Measurements from ENCODE around the gene SLFNL1.

Gene SLFNL1

GRCh38 chr1:40998668-40999067 lies 22.9 kb downstream of the SLFNL1 start:
- DNase-seq (ENCODE audit: low read depth, low spot score) = no peak
- Histone ChIP-seq H3K4me1 (ENCODE audit: insufficient read depth, insufficient read length) (no peaks in the 10 kb centered on the region), H3K36me3 (ENCODE audit: insufficient read depth, insufficient read length, low read length) (peaks cover 96% of the 10 kb centered on the region), H3K9me3 (ENCODE audit: insufficient read depth, low read length) (no peaks in the 10 kb centered on the region), H3K9ac (ENCODE audit: insufficient read length, low read depth) (no peak overlapping the region), H3K4me3 (ENCODE audit: insufficient read length, low read depth) (no peak overlapping the region), H3K27me3 (ENCODE audit: insufficient read depth, insufficient read length) (no peaks in the 10 kb centered on the region)
- TF ChIP-seq YY1 (IDR thresholded peaks at IDR 0.05; ENCODE audit: insufficient read depth, insufficient read length) (no peak), SUZ12 (IDR thresholded peaks at IDR 0.05; ENCODE audit: extremely low read depth, insufficient read depth, insufficient read length) (no peak), ZNF274 (IDR thresholded peaks at IDR 0.05; ENCODE audit: low read depth, low read length) (no peak)

GRCh38 chr1:40997096-40997495 lies 24.4 kb downstream of the SLFNL1 start:
- no peak for DNase-seq (ENCODE audit: low read depth, low spot score)

GRCh38 chr1:40989066-40989465 lies 32.5 kb downstream of the SLFNL1 start:
- peaks cover 97% of the 10 kb centered on the region for H3K36me3 ChIP-seq (ENCODE audit: insufficient read depth, insufficient read length, low read length)
- no peak overlapping the region for H3K4me3 ChIP-seq (ENCODE audit: insufficient read length, low read depth)
- TF ChIP-seq SUZ12 (IDR thresholded peaks at IDR 0.05; ENCODE audit: extremely low read depth, insufficient read depth, insufficient read length) = no peak
- no peak for TF ChIP-seq ZNF274 (IDR thresholded peaks at IDR 0.05; ENCODE audit: low read depth, low read length)
- TF ChIP-seq YY1 (IDR thresholded peaks at IDR 0.05; ENCODE audit: insufficient read depth, insufficient read length) = no peak

More at GRCh38 chr1:40997096-40997495, 24.4 kb downstream of the SLFNL1 start:
- Histone ChIP-seq H3K9ac (ENCODE audit: insufficient read length, low read depth) (no peak overlapping the region), H3K27me3 (ENCODE audit: insufficient read depth, insufficient read length) (no peaks in the 10 kb centered on the region), H3K4me3 (ENCODE audit: insufficient read length, low read depth) (no peak overlapping the region), H3K4me1 (ENCODE audit: insufficient read depth, insufficient read length) (no peaks in the 10 kb centered on the region), H3K9me3 (ENCODE audit: insufficient read depth, low read length) (no peaks in the 10 kb centered on the region), H3K36me3 (ENCODE audit: insufficient read depth, insufficient read length, low read length) (peaks cover 94% of the 10 kb centered on the region)
- TF ChIP-seq YY1 (IDR thresholded peaks at IDR 0.05; ENCODE audit: insufficient read depth, insufficient read length) (no peak), ZNF274 (IDR thresholded peaks at IDR 0.05; ENCODE audit: low read depth, low read length) (no peak), SUZ12 (IDR thresholded peaks at IDR 0.05; ENCODE audit: extremely low read depth, insufficient read depth, insufficient read length) (no peak)

GRCh38 chr1:40988280-40988679 lies 33.2 kb downstream of the SLFNL1 start:
- H3K27me3 ChIP-seq (ENCODE audit: insufficient read depth, insufficient read length) = no peaks in the 10 kb centered on the region
- DNase-seq (ENCODE audit: low read depth, low spot score) = no peak
- TF ChIP-seq YY1 (IDR thresholded peaks at IDR 0.05; ENCODE audit: insufficient read depth, insufficient read length) = no peak
- no peak for TF ChIP-seq ZNF274 (IDR thresholded peaks at IDR 0.05; ENCODE audit: low read depth, low read length)
- TF ChIP-seq SUZ12 (IDR thresholded peaks at IDR 0.05; ENCODE audit: extremely low read depth, insufficient read depth, insufficient read length) = no peak
- H3K9ac ChIP-seq (ENCODE audit: insufficient read length, low read depth) = no peak overlapping the region
- no peak overlapping the region for H3K4me3 ChIP-seq (ENCODE audit: insufficient read length, low read depth)
- H3K9me3 ChIP-seq (ENCODE audit: insufficient read depth, low read length) = no peaks in the 10 kb centered on the region
- H3K4me1 ChIP-seq (ENCODE audit: insufficient read depth, insufficient read length) = no peaks in the 10 kb centered on the region
- peaks cover 97% of the 10 kb centered on the region for H3K36me3 ChIP-seq (ENCODE audit: insufficient read depth, insufficient read length, low read length)

More at GRCh38 chr1:40989066-40989465, 32.5 kb downstream of the SLFNL1 start:
- no peaks in the 10 kb centered on the region for H3K4me1 ChIP-seq (ENCODE audit: insufficient read depth, insufficient read length)
- H3K9me3 ChIP-seq (ENCODE audit: insufficient read depth, low read length) = no peaks in the 10 kb centered on the region
- no peak for DNase-seq (ENCODE audit: low read depth, low spot score)
- no peaks in the 10 kb centered on the region for H3K27me3 ChIP-seq (ENCODE audit: insufficient read depth, insufficient read length)
- H3K9ac ChIP-seq (ENCODE audit: insufficient read length, low read depth) = no peak overlapping the region

GRCh38 chr1:40987439-40988276 lies 33.9 kb downstream of the SLFNL1 start:
- Histone ChIP-seq H3K27me3 (ENCODE audit: insufficient read depth, insufficient read length) (no peaks in the 10 kb centered on the region), H3K4me3 (ENCODE audit: insufficient read length, low read depth) (no peak overlapping the region), H3K9me3 (ENCODE audit: insufficient read depth, low read length) (no peaks in the 10 kb centered on the region), H3K4me1 (ENCODE audit: insufficient read depth, insufficient read length) (no peaks in the 10 kb centered on the region), H3K9ac (ENCODE audit: insufficient read length, low read depth) (no peak overlapping the region), H3K36me3 (ENCODE audit: insufficient read depth, insufficient read length, low read length) (peaks cover 98% of the 10 kb centered on the region)
- no peak for TF ChIP-seq YY1 (IDR thresholded peaks at IDR 0.05; ENCODE audit: insufficient read depth, insufficient read length)
- no peak for TF ChIP-seq SUZ12 (IDR thresholded peaks at IDR 0.05; ENCODE audit: extremely low read depth, insufficient read depth, insufficient read length)
- TF ChIP-seq ZNF274 (IDR thresholded peaks at IDR 0.05; ENCODE audit: low read depth, low read length) = no peak
- no peak for DNase-seq (ENCODE audit: low read depth, low spot score)

- no peaks in the 10 kb centered on the region for H3K4me1 ChIP-seq (ENCODE audit: insufficient read depth, insufficient read length)
- TF ChIP-seq ZNF274 (IDR thresholded peaks at IDR 0.05; ENCODE audit: low read depth, low read length) = no peak
- no peak for TF ChIP-seq YY1 (IDR thresholded peaks at IDR 0.05; ENCODE audit: insufficient read depth, insufficient read length)
- no peak for TF ChIP-seq SUZ12 (IDR thresholded peaks at IDR 0.05; ENCODE audit: extremely low read depth, insufficient read depth, insufficient read length)
- peaks cover 100% of the 10 kb centered on the region for H3K36me3 ChIP-seq (ENCODE audit: insufficient read depth, insufficient read length, low read length)
Measured at GRCh38 chr1:40986956-40987355, 34.6 kb downstream of the SLFNL1 start.

GRCh38 chr1:40986328-40986783 lies 35.2 kb downstream of the SLFNL1 start:
- peaks cover 98% of the 10 kb centered on the region for H3K36me3 ChIP-seq (ENCODE audit: insufficient read depth, insufficient read length, low read length)
- no peak overlapping the region for H3K4me3 ChIP-seq (ENCODE audit: insufficient read length, low read depth)
- no peak overlapping the region for H3K9ac ChIP-seq (ENCODE audit: insufficient read length, low read depth)
- no peaks in the 10 kb centered on the region for H3K9me3 ChIP-seq (ENCODE audit: insufficient read depth, low read length)
- no peak for TF ChIP-seq SUZ12 (IDR thresholded peaks at IDR 0.05; ENCODE audit: extremely low read depth, insufficient read depth, insufficient read length)
- TF ChIP-seq YY1 (IDR thresholded peaks at IDR 0.05; ENCODE audit: insufficient read depth, insufficient read length) = no peak
- TF ChIP-seq ZNF274 (IDR thresholded peaks at IDR 0.05; ENCODE audit: low read depth, low read length) = no peak
- no peaks in the 10 kb centered on the region for H3K27me3 ChIP-seq (ENCODE audit: insufficient read depth, insufficient read length)
- H3K4me1 ChIP-seq (ENCODE audit: insufficient read depth, insufficient read length) = no peaks in the 10 kb centered on the region
- DNase-seq (ENCODE audit: low read depth, low spot score) = no peak

More at GRCh38 chr1:40986956-40987355, 34.6 kb downstream of the SLFNL1 start:
- Histone ChIP-seq H3K4me3 (ENCODE audit: insufficient read length, low read depth) (no peak overlapping the region), H3K9ac (ENCODE audit: insufficient read length, low read depth) (no peak overlapping the region), H3K9me3 (ENCODE audit: insufficient read depth, low read length) (no peaks in the 10 kb centered on the region), H3K27me3 (ENCODE audit: insufficient read depth, insufficient read length) (no peaks in the 10 kb centered on the region)
- DNase-seq (ENCODE audit: low read depth, low spot score) = no peak

Data from NT2/D1 (cell line).